NCI-H1436 (cell line): ENCODE measurements around the gene SMARCA4.
"Not testable (repeated sequence)": the region's sequence is repeated elsewhere in the genome, so short reads cannot be mapped to it uniquely, and the experiment has no call there.

Experiments
- DNase-seq: peaks from one replicate; lab custom pipeline; 2025; lab: John Stamatoyannopoulos, UW

SMARCA4 gene

GRCh38 chr19:11067356-11068113 is 106.7 kb downstream of the SMARCA4 start:
- DNase-seq, result no peak

DNA sequence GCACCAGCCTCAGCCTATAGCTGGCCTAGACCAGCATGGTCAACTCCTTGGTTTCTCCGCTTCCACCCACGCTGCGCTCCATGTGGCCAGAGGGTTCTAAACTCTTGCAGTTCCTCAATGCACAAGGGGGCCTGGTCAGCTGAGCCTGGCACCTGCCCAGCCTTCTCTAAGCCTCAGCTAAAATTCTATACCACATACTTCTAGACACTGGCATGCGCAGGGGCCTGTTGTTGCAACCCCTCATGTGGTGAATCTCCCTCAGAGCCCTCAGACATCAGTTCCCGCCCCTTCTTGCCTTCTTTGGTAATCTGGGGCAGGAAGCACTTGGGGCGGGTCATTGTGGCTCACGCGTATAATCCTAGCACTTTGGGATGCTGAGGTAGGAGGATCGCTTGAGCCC is 108.7 kb downstream of the SMARCA4 start:
- DNase-seq, result no peak

- DNase-seq, result no peak
These were observed 109.3 kb downstream of the SMARCA4 start for GRCh38 chr19:11070123-11070522.

- no peak for DNase-seq
These were observed 112.7 kb downstream of the SMARCA4 start for GRCh38 chr19:11073568-11073967.

DNA sequence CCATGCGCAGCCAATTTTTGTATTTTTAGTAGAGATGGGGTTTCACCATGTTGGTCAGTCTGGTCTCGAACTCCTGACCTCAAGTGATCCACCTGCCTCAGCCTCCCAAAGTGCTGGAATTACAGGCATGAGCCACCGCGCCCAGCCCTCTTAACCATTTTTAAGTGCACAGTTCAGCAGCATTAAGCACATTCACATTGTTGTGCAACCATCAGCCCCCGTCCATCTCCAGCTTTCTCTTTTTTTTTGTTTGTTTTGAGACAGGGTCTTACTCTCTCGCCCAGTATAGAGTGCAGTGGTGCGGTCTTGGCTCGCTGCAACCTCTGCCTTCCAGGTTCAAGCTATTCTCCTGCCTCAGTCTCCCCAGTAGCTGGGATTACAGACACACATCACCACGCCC is 116.0 kb downstream of the SMARCA4 start:
- not testable (repeated sequence) for DNase-seq

GRCh38 chr19:11078893-11079292 is 118.1 kb downstream of the SMARCA4 start:
- DNase-seq, result no peak

GRCh38 chr19:11079999-11080398 is 119.2 kb downstream of the SMARCA4 start:
- DNase-seq, result no peak

DNA sequence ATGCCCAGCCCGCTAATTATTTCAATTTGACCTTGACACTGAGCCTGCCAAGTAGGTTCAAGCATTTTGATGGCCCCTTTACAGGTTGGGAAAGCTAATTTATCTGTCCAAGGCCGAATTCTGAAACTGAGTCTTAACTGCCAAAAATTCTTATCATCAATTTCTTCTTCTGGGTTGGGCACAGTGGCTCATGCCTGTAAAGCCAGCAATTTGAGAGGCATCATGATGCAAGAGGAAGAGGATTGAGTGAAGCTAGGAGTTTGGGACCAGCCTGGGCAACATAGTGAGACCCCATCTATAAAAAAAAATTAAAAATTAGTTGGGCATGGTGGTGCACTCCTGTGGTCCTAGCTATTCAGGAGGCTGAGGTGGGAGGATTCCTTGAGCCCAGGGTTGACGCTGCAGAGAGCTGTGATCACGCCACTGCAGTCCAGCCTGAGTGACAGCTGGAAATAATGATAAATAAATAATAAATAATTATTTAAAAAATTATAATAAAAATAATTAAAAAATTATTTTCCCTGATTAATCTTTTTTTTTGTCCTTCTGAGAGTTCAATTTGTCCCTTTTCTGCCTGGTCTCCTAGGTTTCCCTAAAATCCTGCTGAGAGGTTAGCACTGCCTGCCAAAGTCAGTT is 127.2 kb downstream of the SMARCA4 start:
- no peak for DNase-seq

- DNase-seq, result no peak
These were observed 127.8 kb downstream of the SMARCA4 start for GRCh38 chr19:11088506-11089253.

- DNase-seq, result peak; percentile 91
These were observed 128.6 kb downstream of the SMARCA4 start, which contains the start of gene LDLR for GRCh38 chr19:11089254-11090013. Gene LDLR (plus strand): TSS chr19:11089463. CDS start chr19:11089549, 86 bp downstream.

DNA sequence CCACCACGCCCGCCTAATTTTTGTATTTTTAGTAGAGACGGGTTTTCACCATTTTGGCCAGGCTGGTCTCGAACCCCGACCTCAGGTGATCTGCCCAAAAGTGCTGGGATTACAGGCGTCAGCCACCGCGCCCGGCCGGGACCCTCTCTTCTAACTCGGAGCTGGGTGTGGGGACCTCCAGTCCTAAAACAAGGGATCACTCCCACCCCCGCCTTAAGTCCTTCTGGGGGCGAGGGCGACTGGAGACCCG is 129.1 kb downstream of the SMARCA4 start:
- DNase-seq, result not testable (repeated sequence)

DNA sequence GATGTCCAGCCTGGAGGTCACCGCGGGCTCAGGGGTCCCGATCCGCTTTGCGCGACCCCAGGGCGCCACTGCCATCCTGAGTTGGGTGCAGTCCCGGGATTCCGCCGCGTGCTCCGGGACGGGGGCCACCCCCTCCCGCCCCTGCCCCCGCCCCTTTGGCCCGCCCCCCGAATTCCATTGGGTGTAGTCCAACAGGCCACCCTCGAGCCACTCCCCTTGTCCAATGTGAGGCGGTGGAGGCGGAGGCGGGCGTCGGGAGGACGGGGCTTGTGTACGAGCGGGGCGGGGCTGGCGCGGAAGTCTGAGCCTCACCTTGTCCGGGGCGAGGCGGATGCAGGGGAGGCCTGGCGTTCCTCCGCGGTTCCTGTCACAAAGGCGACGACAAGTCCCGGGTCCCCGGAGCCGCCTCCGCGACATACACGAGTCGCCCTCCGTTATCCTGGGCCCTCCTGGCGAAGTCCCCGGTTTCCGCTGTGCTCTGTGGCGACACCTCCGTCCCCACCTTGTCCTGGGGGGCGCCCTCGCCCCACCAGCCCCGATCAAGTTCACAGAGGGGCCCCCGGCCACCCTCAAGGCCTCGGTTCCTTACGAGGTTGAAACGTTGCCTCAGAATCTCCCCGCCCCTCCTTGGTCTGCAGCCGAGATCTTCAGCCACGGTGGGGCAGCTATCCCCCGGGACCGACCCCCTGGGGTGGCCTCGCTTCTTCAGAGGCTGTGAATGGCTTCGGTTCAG is 129.6 kb downstream of the SMARCA4 start:
- peak; percentile 97 for DNase-seq

GRCh38 chr19:11090997-11091702 is 130.3 kb downstream of the SMARCA4 start:
- no peak for DNase-seq

- DNase-seq, result no peak
These were observed 130.9 kb downstream of the SMARCA4 start for GRCh38 chr19:11091703-11092153.

DNA sequence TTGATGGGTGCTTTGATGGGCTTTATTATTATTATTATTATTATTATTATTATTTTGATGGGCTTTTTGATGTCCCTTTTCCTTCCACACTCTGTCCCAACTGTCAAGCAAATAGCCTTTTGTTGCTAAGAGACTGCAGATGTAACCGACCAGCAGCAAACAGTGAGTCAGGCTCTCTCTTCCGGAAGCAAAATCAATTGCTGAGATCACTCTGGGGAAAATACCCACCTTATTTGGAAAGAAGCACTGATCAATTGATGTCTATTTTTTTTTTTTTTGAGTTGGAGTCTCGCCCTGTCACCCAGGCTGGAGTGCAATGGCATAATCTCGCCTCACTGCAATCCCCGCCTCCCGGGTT is 131.3 kb downstream of the SMARCA4 start:
- no peak for DNase-seq

DNA sequence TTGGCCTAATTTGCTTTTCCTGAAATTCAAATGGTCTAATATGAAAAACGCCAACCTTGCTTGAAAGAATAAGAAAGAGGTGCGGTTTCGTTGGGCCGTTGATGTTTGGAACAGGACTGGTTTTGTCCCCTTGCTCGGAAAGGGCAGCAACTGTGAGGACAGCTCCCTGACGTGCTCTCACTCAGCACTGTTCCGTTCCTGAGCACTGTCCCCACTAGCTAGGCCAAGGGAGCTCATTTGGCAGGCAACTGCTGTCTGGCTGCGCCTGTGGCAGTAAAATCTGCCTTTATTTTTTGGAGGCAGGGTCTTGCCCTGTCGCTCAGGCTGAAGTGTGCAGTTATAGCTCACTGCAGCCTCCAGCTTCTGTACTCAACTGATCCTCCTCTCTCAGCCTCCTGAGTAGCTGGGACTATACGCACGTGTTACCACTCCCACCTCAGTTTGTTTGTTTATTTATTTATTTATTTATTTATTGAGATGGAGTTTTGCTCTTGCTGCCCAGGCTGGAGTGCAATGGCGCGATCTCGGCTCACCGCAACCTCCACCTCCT is 132.9 kb downstream of the SMARCA4 start:
- no peak for DNase-seq

GRCh38 chr19:11094520-11094894 is 133.7 kb downstream of the SMARCA4 start:
- no peak for DNase-seq

- no peak for DNase-seq
These were observed 135.5 kb downstream of the SMARCA4 start for GRCh38 chr19:11096210-11096841.

DNA sequence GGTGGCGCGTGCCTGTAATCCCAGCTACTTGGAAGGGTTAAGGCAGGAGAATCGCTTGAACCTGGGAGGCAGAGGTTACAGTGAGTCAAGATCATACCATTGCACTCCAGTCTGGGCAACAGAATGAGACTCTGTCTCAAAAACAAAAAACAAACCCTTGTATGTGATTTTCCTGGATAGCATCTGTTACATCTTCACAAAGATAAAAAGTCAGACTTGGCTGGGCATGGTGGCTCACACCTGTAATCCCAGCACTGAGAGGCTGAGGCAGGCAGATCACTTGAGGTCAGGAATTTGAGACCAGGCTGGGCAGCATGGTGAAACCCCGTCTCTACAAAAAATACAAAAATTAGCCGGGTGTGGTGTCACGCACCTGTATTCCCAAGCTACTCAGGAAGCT is 136.5 kb downstream of the SMARCA4 start:
- DNase-seq, result not testable (repeated sequence)

DNA sequence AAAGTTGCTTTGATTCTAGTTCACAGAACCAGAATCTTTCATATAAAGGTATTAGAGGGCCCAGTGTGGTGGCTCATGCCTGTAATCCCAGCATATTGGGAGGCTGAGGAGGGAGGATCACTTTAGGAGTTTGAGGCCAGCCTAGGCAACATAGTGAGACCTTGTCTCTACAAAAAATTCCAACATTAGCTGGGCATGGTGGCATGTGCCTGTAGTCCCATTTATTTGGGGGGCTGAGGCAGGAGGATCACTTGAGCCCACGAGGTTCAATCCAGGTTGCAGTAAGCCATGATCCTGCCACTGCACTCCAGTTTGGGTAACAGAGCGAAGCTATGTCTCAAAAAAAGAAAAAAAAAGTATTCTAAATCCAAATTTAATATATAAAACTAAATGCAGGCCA is 137.5 kb downstream of the SMARCA4 start:
- no peak for DNase-seq
